Neural cell (in vitro differentiated cells): ENCODE measurements around the gene MAPK8IP3. TPM values are rescaled to one million over a fixed set of nuclear protein-coding genes. Genes with fewer than 3 reads are reported as not detected.

ENCODE experiments used
- H2AFZ ChIP-seq: fragments of 200-600, 300-800 bp; sonication (generic), shearing (Covaris generic); 2 replicates; pipeline ENCODE4 v1.6.0; 2014; ENCODE audit warnings: low read depth, mild to moderate bottlenecking, antibody characterized with exemption, low read length, moderate library complexity
- H3F3A ChIP-seq: fragments of 200-600 bp; shearing (Covaris generic); 2 replicates; pipeline ENCODE4 v1.6.1; 2016; ENCODE audit warnings: mild to moderate bottlenecking, moderate library complexity, mixed read lengths, antibody characterized with exemption, low read length; ENCODE audit not compliant: insufficient read depth, poor library complexity, severe bottlenecking
- H3K27ac ChIP-seq: fragments of 200-600, 300-800 bp; sonication (generic), shearing (Covaris generic); 2 replicates; pipeline ENCODE4 v1.5.1; 2014; ENCODE audit warnings: mild to moderate bottlenecking, low read length, moderate library complexity
- H3K27me3 ChIP-seq: fragments of 300-800, 200-600 bp; sonication (generic), shearing (Covaris generic); 2 replicates; pipeline ENCODE4 v1.6.0; 2014; ENCODE audit warnings: mild to moderate bottlenecking, low read depth, low read length, moderate library complexity; ENCODE audit not compliant: insufficient read depth
- H3K36me3 ChIP-seq: fragments of 300-800, 200-600 bp; sonication (generic), shearing (Covaris generic); 2 replicates; pipeline ENCODE4 v1.5.1; 2014; ENCODE audit warnings: mild to moderate bottlenecking, antibody characterized with exemption, low read length, moderate library complexity; ENCODE audit not compliant: insufficient read depth
- H3K4me2 ChIP-seq: fragments of 300-800, 200-600 bp; sonication (generic), shearing (Covaris generic); 2 replicates; pipeline ENCODE4 v1.6.0; 2014; ENCODE audit warnings: mild to moderate bottlenecking, low read length
- H3K4me3 ChIP-seq: fragments of 300-800, 200-600 bp; sonication (generic), shearing (Covaris generic); 2 replicates; pipeline ENCODE4 v1.5.1; 2014; ENCODE audit warnings: mild to moderate bottlenecking, low read length, moderate library complexity
- H3K79me2 ChIP-seq: fragments of 200-600 bp; shearing (Covaris generic); replicated peaks from 2 replicates; pipeline ENCODE4 v1.6.0; 2014; ENCODE audit warnings: mild to moderate bottlenecking, low read length, moderate library complexity; ENCODE audit not compliant: insufficient read depth
- H3K9ac ChIP-seq: fragments of 300-800, 200-600 bp; sonication (generic), shearing (Covaris generic); 2 replicates; pipeline ENCODE4 v1.6.1; 2016; ENCODE audit warnings: mild to moderate bottlenecking, low read length, mixed read lengths
- H3K9me2 ChIP-seq: fragments of 200-600 bp; shearing (Covaris generic); 2 replicates; pipeline ENCODE4 v1.6.1; 2016; ENCODE audit warnings: mild to moderate bottlenecking, low read length, mixed read lengths; ENCODE audit not compliant: insufficient read depth
- H3K9me3 ChIP-seq: fragments of 200-600, 300-800 bp; sonication (generic), shearing (Covaris generic); 2 replicates; pipeline ENCODE4 v1.6.1; 2016; ENCODE audit warnings: mild to moderate bottlenecking, mixed run types, low read length, moderate library complexity, mixed read lengths
- H4K20me1 ChIP-seq: fragments of 200-600 bp; shearing (Covaris generic); 2 replicates; pipeline ENCODE4 v1.6.1; 2016; ENCODE audit warnings: mild to moderate bottlenecking, mixed run types; ENCODE audit not compliant: insufficient read depth
- CTCF ChIP-seq: fragments of 450-650 bp; IDR thresholded peaks from 2 replicates; pipeline ENCODE4 v1.5.1; 2014; ENCODE audit warnings: antibody characterized with exemption, mild to moderate bottlenecking, moderate library complexity; ENCODE audit not compliant: poor library complexity, severe bottlenecking
- EP300 ChIP-seq: fragments of 450-650 bp; conservative IDR thresholded peaks from 2 replicates; pipeline ENCODE4 v1.6.1; 2014; ENCODE audit warnings: antibody characterized with exemption, mild to moderate bottlenecking, moderate library complexity; ENCODE audit not compliant: poor library complexity, severe bottlenecking
- EZH2 ChIP-seq: fragments of 200-600, 300-800 bp; shearing (Covaris generic), sonication (generic); IDR thresholded peaks from 2 replicates; pipeline ENCODE4 v1.6.1; 2014; ENCODE audit warnings: antibody characterized with exemption, low read length, borderline replicate concordance, mild to moderate bottlenecking; ENCODE audit not compliant: insufficient read depth, poor library complexity, severe bottlenecking
- MXI1 ChIP-seq: fragments of 450-650 bp; conservative IDR thresholded peaks from 2 replicates; pipeline ENCODE4 v1.6.1; 2014; ENCODE audit warnings: antibody characterized with exemption, mild to moderate bottlenecking; ENCODE audit not compliant: poor library complexity, severe bottlenecking
- POLR2AphosphoS5 ChIP-seq: IDR thresholded peaks from 2 replicates; pipeline ENCODE4 v1.6.1; 2012
- RAD21 ChIP-seq: fragments of 450-650 bp; conservative IDR thresholded peaks from 2 replicates; pipeline ENCODE4 v1.6.1; 2014; ENCODE audit warnings: antibody characterized with exemption, mild to moderate bottlenecking, moderate library complexity
- SMC3 ChIP-seq: fragments of 450-650 bp; conservative IDR thresholded peaks from 2 replicates; pipeline ENCODE4 v1.6.1; 2014; ENCODE audit warnings: antibody characterized with exemption, mild to moderate bottlenecking, moderate library complexity; ENCODE audit not compliant: poor library complexity
- TAF1 ChIP-seq: IDR thresholded peaks from 2 replicates; pipeline ENCODE4 v1.6.1; 2012; ENCODE audit warnings: low read depth
- polyA plus RNA-seq: library from polyadenylated mRNA; depleted of rRNA; stranded (reverse); fragments of >200 nt; gene quantifications from 2 replicates; pipeline ENCODE4 v1.2.3, GENCODE V29; 2014
- TF ChIP-seq, protein P1 (sequence below): IDR thresholded peaks from 2 replicates; pipeline ENCODE4 v1.6.1; 2012; ENCODE audit warnings: borderline replicate concordance

The MAPK8IP3 gene
- polyA plus RNA-seq, 1 donor from 2014 or later = 51.0 TPM

GRCh38 chr16:1670371-1670770 lies 35.6 kb upstream of the MAPK8IP3 start:
- H3K79me2 ChIP-seq = no peaks in the 10 kb centered on the region
- H3F3A ChIP-seq = no peaks in the 10 kb centered on the region
- TF ChIP-seq MXI1 (no peak), TAF1 (no peak), CTCF (no peak), POLR2AphosphoS5 (no peak), EZH2 (no peak), EP300 (no peak)
- H3K27ac ChIP-seq = no peak overlapping the region
- no peak overlapping the region for H3K4me3 ChIP-seq
- H2AFZ ChIP-seq = no peak overlapping the region
- no peaks in the 10 kb centered on the region for H4K20me1 ChIP-seq
- H3K9ac ChIP-seq = no peak overlapping the region
- no peak overlapping the region for H3K4me2 ChIP-seq
- no peaks in the 10 kb centered on the region for H3K9me3 ChIP-seq
- no peaks in the 10 kb centered on the region for H3K27me3 ChIP-seq
- H3K9me2 ChIP-seq = no peaks in the 10 kb centered on the region
- H3K36me3 ChIP-seq = no peaks in the 10 kb centered on the region

- H2AFZ ChIP-seq = no peak overlapping the region
- no peak for TF ChIP-seq TAF1
- TF ChIP-seq POLR2AphosphoS5 = no peak
- TF ChIP-seq EP300 = no peak
- no peak overlapping the region for H3K4me3 ChIP-seq
- no peak overlapping the region for H3K9ac ChIP-seq
- H4K20me1 ChIP-seq = no peaks in the 10 kb centered on the region
- no peak overlapping the region for H3K27ac ChIP-seq
- H3K27me3 ChIP-seq = no peaks in the 10 kb centered on the region
- H3K36me3 ChIP-seq = no peaks in the 10 kb centered on the region
- no peaks in the 10 kb centered on the region for H3K9me3 ChIP-seq
- H3K4me2 ChIP-seq = no peak overlapping the region
- no peaks in the 10 kb centered on the region for H3K9me2 ChIP-seq
- no peaks in the 10 kb centered on the region for H3K79me2 ChIP-seq
- no peaks in the 10 kb centered on the region for H3F3A ChIP-seq
These were observed 35.1 kb upstream of the MAPK8IP3 start for GRCh38 chr16:1670866-1671265.

DNA sequence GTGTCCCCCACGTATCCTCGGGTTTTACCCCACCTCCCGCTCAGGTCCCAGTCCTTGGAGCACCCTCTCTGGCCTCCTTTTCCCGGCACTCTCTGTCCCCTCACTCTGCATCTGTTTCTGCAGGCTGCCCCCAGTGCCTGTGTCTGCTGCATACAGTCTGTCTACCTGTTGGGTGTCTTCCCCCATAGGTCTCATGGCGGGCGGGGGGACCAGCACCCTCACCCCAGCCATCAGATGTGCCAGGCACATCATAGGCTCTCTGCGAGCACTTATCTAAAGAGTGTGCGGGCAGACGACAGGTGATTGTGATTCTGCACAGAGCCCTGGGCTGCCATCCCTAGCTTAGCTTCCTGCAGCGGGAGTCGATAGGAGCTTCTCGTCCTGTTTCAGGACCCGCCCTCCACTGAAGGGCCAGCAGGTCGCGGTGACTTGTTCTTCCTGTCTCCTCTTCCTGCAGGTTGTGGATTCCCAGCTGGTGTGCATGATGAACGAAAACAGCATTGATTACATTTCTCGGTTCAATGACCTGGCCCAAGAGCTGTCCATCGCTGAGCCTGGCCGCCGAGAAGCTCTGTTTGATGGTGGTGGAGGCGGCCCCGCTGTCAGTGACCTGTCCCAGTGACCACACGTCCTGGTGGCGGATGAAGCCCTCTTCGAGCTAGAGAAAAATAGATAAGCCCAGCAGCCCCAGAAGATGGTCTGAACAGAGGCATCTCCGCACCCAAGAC lies 32.4 kb upstream of the MAPK8IP3 start:
- Histone ChIP-seq H3K79me2 (peaks cover 1% of the 10 kb centered on the region), H3K4me3 (no peak overlapping the region), H3K36me3 (no peaks in the 10 kb centered on the region), H3K27me3 (no peaks in the 10 kb centered on the region), H3K9me3 (no peaks in the 10 kb centered on the region), H3K9ac (no peak overlapping the region), H3F3A (no peaks in the 10 kb centered on the region), H4K20me1 (no peaks in the 10 kb centered on the region), H3K27ac (no peak overlapping the region), H3K4me2 (no peak overlapping the region), H2AFZ (no peak overlapping the region), H3K9me2 (no peaks in the 10 kb centered on the region)
- TF ChIP-seq SMC3 (no peak), TAF1 (no peak), EP300 (no peak), MXI1 (no peak), RAD21 (no peak), EZH2 (no peak), CTCF (no peak), POLR2AphosphoS5 (no peak)
- TF ChIP-seq, protein P1, sequence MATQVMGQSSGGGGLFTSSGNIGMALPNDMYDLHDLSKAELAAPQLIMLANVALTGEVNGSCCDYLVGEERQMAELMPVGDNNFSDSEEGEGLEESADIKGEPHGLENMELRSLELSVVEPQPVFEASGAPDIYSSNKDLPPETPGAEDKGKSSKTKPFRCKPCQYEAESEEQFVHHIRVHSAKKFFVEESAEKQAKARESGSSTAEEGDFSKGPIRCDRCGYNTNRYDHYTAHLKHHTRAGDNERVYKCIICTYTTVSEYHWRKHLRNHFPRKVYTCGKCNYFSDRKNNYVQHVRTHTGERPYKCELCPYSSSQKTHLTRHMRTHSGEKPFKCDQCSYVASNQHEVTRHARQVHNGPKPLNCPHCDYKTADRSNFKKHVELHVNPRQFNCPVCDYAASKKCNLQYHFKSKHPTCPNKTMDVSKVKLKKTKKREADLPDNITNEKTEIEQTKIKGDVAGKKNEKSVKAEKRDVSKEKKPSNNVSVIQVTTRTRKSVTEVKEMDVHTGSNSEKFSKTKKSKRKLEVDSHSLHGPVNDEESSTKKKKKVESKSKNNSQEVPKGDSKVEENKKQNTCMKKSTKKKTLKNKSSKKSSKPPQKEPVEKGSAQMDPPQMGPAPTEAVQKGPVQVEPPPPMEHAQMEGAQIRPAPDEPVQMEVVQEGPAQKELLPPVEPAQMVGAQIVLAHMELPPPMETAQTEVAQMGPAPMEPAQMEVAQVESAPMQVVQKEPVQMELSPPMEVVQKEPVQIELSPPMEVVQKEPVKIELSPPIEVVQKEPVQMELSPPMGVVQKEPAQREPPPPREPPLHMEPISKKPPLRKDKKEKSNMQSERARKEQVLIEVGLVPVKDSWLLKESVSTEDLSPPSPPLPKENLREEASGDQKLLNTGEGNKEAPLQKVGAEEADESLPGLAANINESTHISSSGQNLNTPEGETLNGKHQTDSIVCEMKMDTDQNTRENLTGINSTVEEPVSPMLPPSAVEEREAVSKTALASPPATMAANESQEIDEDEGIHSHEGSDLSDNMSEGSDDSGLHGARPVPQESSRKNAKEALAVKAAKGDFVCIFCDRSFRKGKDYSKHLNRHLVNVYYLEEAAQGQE = no peak
